Colonic mucosa (tissue), 4 donors: ENCODE data around the gene LHPP. TPM values are rescaled to one million over a fixed set of nuclear protein-coding genes. Genes with fewer than 3 reads are reported as not detected.

Experiments
- DNase-seq: peaks from one replicate; pipeline ENCODE4 v3.0.0-alpha.2; 2020
- H3K27ac ChIP-seq: fragments of 200-600 bp; one replicate; pipeline ENCODE4 v1.8.0; 2021
- H3K27me3 ChIP-seq: fragments of 200-600 bp; one replicate; pipeline ENCODE4 v1.8.0; 2021
- H3K36me3 ChIP-seq: fragments of 200-600 bp; one replicate; pipeline ENCODE4 v1.8.0; 2021
- H3K4me1 ChIP-seq: fragments of 200-600 bp; one replicate; pipeline ENCODE4 v1.8.0; 2021; ENCODE audit warnings: mild to moderate bottlenecking
- H3K4me3 ChIP-seq: fragments of 200-600 bp; one replicate; pipeline ENCODE4 v1.8.0; 2021
- H3K9ac ChIP-seq, 2 donors: one replicate each; pipeline ENCODE4 v1.7.0; 2013; ENCODE audit warnings: control low read depth in 2 of 2, low read depth in 2 of 2, low read length in 2 of 2
- H3K9me3 ChIP-seq: fragments of 200-600 bp; one replicate; pipeline ENCODE4 v1.8.0; 2021
- CTCF ChIP-seq: fragments of 200-600 bp; IDR thresholded peaks from one replicate; pipeline ENCODE4 v1.8.0; 2022; ENCODE audit warnings: antibody characterized with exemption, mild to moderate bottlenecking
- intact Hi-C: fragments of 100-400 bp; cut with DNase I; formaldehyde crosslinking; loops from one replicate; pipeline ENCODE4 v1.14.1; 2022
- total RNA-seq, 2 donors: library from RNA; stranded (reverse); fragmentation: NEBNext Ultra II Directional in 1 of 2; extraction: Animal tissue kit (Norgen Biotek cat#: 25700) in 1 of 2; gene quantifications; one replicate each; pipeline ENCODE4 v1.2.1, GENCODE V29; 2021
- donor health status: healthy.
- donor health status: DM: no; HTN: no; CAD: no.
- donor health status: DM: no; HTN: no; CAD: no.

LHPP gene
- total RNA-seq, 2 donors from 2014 or later, result 12.8 to 24.6 TPM

- Histone ChIP-seq H3K9ac (no peak overlapping the region), H3K27ac (no peak overlapping the region), H3K4me1 (no peaks in the 10 kb centered on the region), H3K4me3 (no peak overlapping the region), H3K27me3 (no peaks in the 10 kb centered on the region), H3K9me3 (no peaks in the 10 kb centered on the region), H3K36me3 (no peaks in the 10 kb centered on the region)
- intact Hi-C loops, result loop anchor here (5.0 kb wide), 1 partner anchor 294 kb away; no protein-coding TSS in a partner anchor
- DNase-seq, result no peak
- no peak for TF ChIP-seq CTCF
These were observed 71.6 kb downstream of the LHPP start for GRCh38 chr10:124533266-124533665.

DNA sequence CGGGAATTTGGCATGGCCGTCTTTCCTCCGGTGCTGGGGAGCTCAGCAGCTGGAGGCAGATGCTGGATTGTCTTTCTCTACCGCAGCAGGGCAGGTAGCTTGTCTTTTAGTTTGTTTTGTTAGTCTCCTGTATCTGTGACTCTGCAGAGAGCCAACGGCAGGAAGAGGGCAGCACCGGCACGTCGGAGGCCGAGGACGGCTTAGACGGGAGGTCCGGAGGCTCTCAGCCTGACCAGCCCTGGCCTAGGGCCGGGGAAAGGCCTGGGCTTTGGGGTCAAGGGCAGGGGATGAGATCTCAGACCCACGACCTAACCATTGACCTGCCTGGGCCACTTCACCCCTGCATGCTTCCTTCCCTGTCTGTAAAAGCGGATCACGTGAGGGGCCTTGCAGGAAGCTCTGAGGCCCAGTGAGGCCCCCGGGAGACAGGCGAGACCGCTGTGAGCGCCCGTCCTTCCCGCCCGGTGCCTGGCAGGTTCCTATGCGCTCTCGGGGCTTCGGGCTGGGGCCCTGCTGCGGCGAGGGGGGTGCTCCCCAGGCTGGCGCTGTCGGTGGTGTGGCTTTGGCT, 72.7 kb downstream of the LHPP start:
- H3K4me1 ChIP-seq, result no peaks in the 10 kb centered on the region
- H3K27me3 ChIP-seq, result no peaks in the 10 kb centered on the region
- H3K27ac ChIP-seq, result no peak overlapping the region
- no peak for TF ChIP-seq CTCF
- intact Hi-C loops, result loop anchor here (5.0 kb wide), 1 partner anchor 293 kb away; no protein-coding TSS in a partner anchor
- DNase-seq, result no peak
- H3K9ac ChIP-seq, result peak overlapping the region in 1 of 2 donors; percentile 16
- H3K36me3 ChIP-seq, result no peaks in the 10 kb centered on the region
- H3K4me3 ChIP-seq, result no peak overlapping the region
- H3K9me3 ChIP-seq, result no peaks in the 10 kb centered on the region

DNA sequence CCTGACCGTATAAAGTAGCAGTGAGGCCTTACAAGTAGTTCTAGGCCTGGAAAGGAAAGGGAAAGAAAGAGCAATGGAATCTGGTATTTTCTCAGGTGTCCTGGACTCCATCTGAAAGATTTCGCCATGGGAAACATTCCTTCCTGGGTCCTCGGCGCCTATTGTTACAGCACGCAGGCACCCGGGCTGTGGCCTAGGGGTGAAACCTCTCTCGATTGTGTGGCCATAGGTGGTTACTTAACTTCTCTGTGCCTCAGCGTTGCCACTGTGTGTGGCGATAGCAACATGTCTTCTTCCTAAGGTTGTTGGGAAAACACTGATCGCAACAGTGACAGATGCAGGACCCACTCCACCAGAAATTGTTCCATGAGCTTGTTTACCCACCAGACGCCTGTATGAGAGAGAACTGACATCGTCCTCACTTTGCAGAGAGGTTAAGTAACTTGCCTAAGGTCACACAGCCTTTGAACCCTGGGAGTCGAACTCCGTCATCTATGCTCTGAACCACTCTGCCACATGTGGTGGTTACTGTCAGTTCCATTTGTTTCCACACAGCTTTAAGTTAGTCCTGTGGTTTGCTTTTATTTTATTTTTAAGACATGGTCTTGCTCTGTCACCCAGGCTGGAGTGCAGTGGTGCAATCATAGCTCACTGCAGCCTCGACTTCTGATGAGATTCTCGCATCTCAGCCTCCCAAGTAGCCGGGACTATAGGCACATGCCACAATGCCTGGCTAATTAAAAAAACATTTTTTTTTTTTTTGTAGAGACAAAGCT, 73.4 kb downstream of the LHPP start:
- H3K9me3 ChIP-seq, result no peaks in the 10 kb centered on the region
- TF ChIP-seq CTCF, result no peak
- H3K4me3 ChIP-seq, result no peak overlapping the region
- no peak overlapping the region for H3K27ac ChIP-seq
- no peaks in the 10 kb centered on the region for H3K4me1 ChIP-seq
- H3K9ac ChIP-seq, result no peak overlapping the region
- intact Hi-C loops, result loop anchor here (5.0 kb wide), 1 partner anchor 292 kb away; no protein-coding TSS in a partner anchor
- no peaks in the 10 kb centered on the region for H3K36me3 ChIP-seq
- no peaks in the 10 kb centered on the region for H3K27me3 ChIP-seq
- no peak for DNase-seq

- H3K9ac ChIP-seq, result no peak overlapping the region
- H3K36me3 ChIP-seq, result no peaks in the 10 kb centered on the region
- no peak for TF ChIP-seq CTCF
- intact Hi-C loops, result no loop called here
- no peak overlapping the region for H3K27ac ChIP-seq
- H3K27me3 ChIP-seq, result no peaks in the 10 kb centered on the region
- no peak for DNase-seq
- H3K9me3 ChIP-seq, result no peaks in the 10 kb centered on the region
- no peak overlapping the region for H3K4me3 ChIP-seq
- H3K4me1 ChIP-seq, result no peaks in the 10 kb centered on the region
These were observed 74.3 kb downstream of the LHPP start for GRCh38 chr10:124535731-124536495.

DNA sequence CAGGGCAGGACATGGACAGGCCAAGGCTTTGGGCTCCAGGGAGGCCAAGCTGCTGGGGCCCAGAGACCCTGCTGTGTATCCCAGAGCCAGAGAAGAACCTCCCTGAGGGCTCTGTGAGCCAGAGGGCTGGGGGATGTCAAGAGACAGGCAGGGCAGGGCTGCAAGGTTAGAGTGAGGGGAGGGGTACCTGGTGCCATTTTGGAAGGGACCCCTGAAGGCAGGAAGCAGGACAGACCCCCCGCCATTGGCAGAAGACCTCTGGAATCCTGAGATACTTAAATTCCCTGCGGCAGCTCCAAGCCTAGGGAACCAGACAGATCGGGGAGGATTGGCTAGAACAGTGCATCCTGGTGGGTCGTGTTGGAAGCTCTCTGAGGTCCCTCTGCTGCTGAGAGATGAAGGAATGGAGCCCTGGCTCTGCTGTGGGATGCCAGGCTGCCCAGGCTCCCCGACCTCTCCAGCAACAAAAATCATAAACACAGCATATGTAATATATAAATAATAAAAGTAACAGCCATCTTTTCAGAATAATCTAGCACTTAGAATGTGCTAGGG, 75.0 kb downstream of the LHPP start:
- H3K27me3 ChIP-seq, result no peaks in the 10 kb centered on the region
- no peaks in the 10 kb centered on the region for H3K9me3 ChIP-seq
- no peak overlapping the region for H3K4me3 ChIP-seq
- TF ChIP-seq CTCF, result no peak
- no peaks in the 10 kb centered on the region for H3K36me3 ChIP-seq
- H3K27ac ChIP-seq, result no peak overlapping the region
- H3K9ac ChIP-seq, result no peak overlapping the region
- intact Hi-C loops, result no loop called here
- no peak for DNase-seq
- no peaks in the 10 kb centered on the region for H3K4me1 ChIP-seq
